Fibroblast of skin of left quadriceps (primary cell): ENCODE data around the gene DAB2IP.

Experiments used
- DNase-seq, 2 experiments: peaks; one replicate each; pipeline ENCODE4 v3.0.0-alpha.2; 2013; ENCODE audit warnings: low read depth in 2 of 2

The DAB2IP gene

GRCh38 chr9:121684381-121685145, 33.1 kb downstream of the DAB2IP start:
- DNase-seq: no peak

- DNase-seq: no peak
Observed at GRCh38 chr9:121685146-121685794, 33.8 kb downstream of the DAB2IP start.

- DNase-seq: no peak
Observed at GRCh38 chr9:121685795-121686377, 34.5 kb downstream of the DAB2IP start.

- no peak for DNase-seq
Observed at GRCh38 chr9:121686930-121687541, 35.6 kb downstream of the DAB2IP start.

GRCh38 chr9:121688146-121688680, 36.8 kb downstream of the DAB2IP start:
- no peak for DNase-seq

- no peak for DNase-seq
Observed at GRCh38 chr9:121688681-121689080, 37.2 kb downstream of the DAB2IP start.

GRCh38 chr9:121689461-121690157, 38.2 kb downstream of the DAB2IP start:
- no peak for DNase-seq

- no peak for DNase-seq
Observed at GRCh38 chr9:121690316-121690715, 38.9 kb downstream of the DAB2IP start.

GRCh38 chr9:121690766-121691165, 39.3 kb downstream of the DAB2IP start:
- no peak for DNase-seq

GRCh38 chr9:121691890-121692289, 40.5 kb downstream of the DAB2IP start:
- DNase-seq: no peak

GRCh38 chr9:121692606-121693387, 41.4 kb downstream of the DAB2IP start:
- no peak for DNase-seq

- no peak for DNase-seq
Observed at GRCh38 chr9:121693388-121693670, 41.9 kb downstream of the DAB2IP start.

GRCh38 chr9:121694001-121694400, 42.6 kb downstream of the DAB2IP start:
- DNase-seq: no peak

- no peak for DNase-seq
Observed at GRCh38 chr9:121694600-121694999, 43.2 kb downstream of the DAB2IP start.

GRCh38 chr9:121696930-121697329, 45.5 kb downstream of the DAB2IP start:
- no peak for DNase-seq

- DNase-seq: no peak
Observed at GRCh38 chr9:121698627-121699570, 47.5 kb downstream of the DAB2IP start.

- DNase-seq: no peak
Observed at GRCh38 chr9:121699571-121700164, 48.2 kb downstream of the DAB2IP start.

GRCh38 chr9:121700165-121700831, 48.9 kb downstream of the DAB2IP start:
- no peak for DNase-seq

GRCh38 chr9:121700832-121701419, 49.5 kb downstream of the DAB2IP start:
- DNase-seq: no peak
